OCI-LY7 (cell line): ENCODE results near the gene VPS4A. TPM values are rescaled to one million over a fixed set of nuclear protein-coding genes. Genes with fewer than 3 reads are reported as not detected.

Experiments used
- BruUV-seq: library from RNA; stranded (reverse); fragments of 400-500 nt; replicated peaks from 2 replicates; lab custom pipeline; 2021; lab: Mats Ljungman, UMichigan
- CTCF ChIA-PET: fragments of 300-600 bp; sonication (Branson Sonifier 250); formaldehyde crosslinking; loops from one replicate; lab custom pipeline; 2022; ENCODE audit warnings: antibody characterized with exemption; ENCODE audit not compliant: unreplicated experiment; lab: Charles Lee
- POLR2A ChIA-PET: fragments of 300-600 bp; sonication (Branson Sonifier 250); formaldehyde crosslinking; loops from one replicate; lab custom pipeline; 2022; ENCODE audit warnings: antibody characterized with exemption; lab: Charles Lee
- DNase-seq: peaks from one replicate; pipeline ENCODE4 v3.0.0-alpha.2; 2015; ENCODE audit warnings: low spot score
- H2AFZ ChIP-seq: fragments of 200-600 bp; sonication (generic), shearing (Covaris generic); 2 replicates; pipeline ENCODE4 v1.6.1; 2014; ENCODE audit warnings: mild to moderate bottlenecking, antibody characterized with exemption, low read length, moderate library complexity
- H3K27ac ChIP-seq: fragments of 200-600 bp; sonication (generic); 2 replicates; pipeline ENCODE4 v1.5.1; 2014; ENCODE audit warnings: mixed run types, low read depth, mild to moderate bottlenecking, moderate library complexity, low read length, inconsistent platforms; ENCODE audit not compliant: poor library complexity, severe bottlenecking
- H3K36me3 ChIP-seq: fragments of 200-600 bp; sonication (generic); 2 replicates; pipeline ENCODE4 v1.6.1; 2014; ENCODE audit warnings: mild to moderate bottlenecking, antibody characterized with exemption, low read length, moderate library complexity, mixed read lengths; ENCODE audit not compliant: insufficient read depth
- H3K4me1 ChIP-seq: fragments of 200-600 bp; sonication (generic); 2 replicates; pipeline ENCODE4 v1.5.1; 2014; ENCODE audit warnings: mild to moderate bottlenecking, low read length; ENCODE audit not compliant: insufficient read depth, poor library complexity, severe bottlenecking
- H3K4me2 ChIP-seq: fragments of 200-600 bp; sonication (generic); 2 replicates; pipeline ENCODE4 v1.6.1; 2014; ENCODE audit warnings: mild to moderate bottlenecking, low read length
- H3K4me3 ChIP-seq: fragments of 200-600 bp; sonication (generic); 2 replicates; pipeline ENCODE4 v1.5.1; 2014; ENCODE audit warnings: mild to moderate bottlenecking, low read depth, low read length; ENCODE audit not compliant: poor library complexity, severe bottlenecking
- H3K79me2 ChIP-seq: fragments of 200-600 bp; sonication (generic); 2 replicates; pipeline ENCODE4 v1.6.1; 2016; ENCODE audit warnings: low read depth, mild to moderate bottlenecking, low read length, moderate library complexity, mixed read lengths; ENCODE audit not compliant: insufficient read depth
- H3K9me2 ChIP-seq: fragments of 200-600 bp; sonication (generic); 2 replicates; pipeline ENCODE4 v1.6.1; 2016; ENCODE audit warnings: mild to moderate bottlenecking, low read length, mixed read lengths; ENCODE audit not compliant: insufficient read depth
- H3K9me3 ChIP-seq: fragments of 200-600 bp; sonication (generic); 2 replicates; pipeline ENCODE4 v1.6.1; 2014; ENCODE audit warnings: mild to moderate bottlenecking, mixed run types, low read length, mixed read lengths
- H4K20me1 ChIP-seq: fragments of 200-600 bp; sonication (generic); 2 replicates; pipeline ENCODE4 v1.6.1; 2014; ENCODE audit warnings: mild to moderate bottlenecking, antibody characterized with exemption, low read length, moderate library complexity, mixed read lengths; ENCODE audit not compliant: insufficient read depth
- EZH2phosphoT487 ChIP-seq: fragments of 200-600 bp; sonication (generic); IDR thresholded peaks from 2 replicates; pipeline ENCODE4 v1.6.1; 2018; ENCODE audit warnings: low read depth, borderline replicate concordance, mild to moderate bottlenecking, mixed run types, antibody characterized with exemption, low read length, moderate library complexity, mixed read lengths
- intact Hi-C: fragments of 100-400 bp; cut with micrococcal nuclease; formaldehyde crosslinking; loops from one replicate; pipeline ENCODE4 v1.10.0; 2022; ENCODE audit not compliant: unreplicated experiment
- total RNA-seq, 2 experiments: library from RNA; depleted of rRNA in 1 of 2; stranded (reverse); fragments of >200 nt in 1 of 2; shearing (Covaris generic) in 1 of 2; gene quantifications; 2 replicates each; pipeline ENCODE4 v1.2.3, GENCODE V29; 2014 to 2022
- TF ChIP-seq, protein P1 (sequence below): fragments of 200-600 bp; sonication (generic); conservative IDR thresholded peaks from 2 replicates; pipeline ENCODE4 v1.5.1; 2014; ENCODE audit warnings: mild to moderate bottlenecking, antibody characterized with exemption, low read length, moderate library complexity, mixed read lengths

The VPS4A gene
- total RNA-seq, 2 experiments from 2014 or later: 33.3 to 33.7 TPM

GRCh38 chr16:69346683-69347082, 35.5 kb downstream of the VPS4A start:
- H3K4me2 ChIP-seq: no peak overlapping the region
- no peaks in the 10 kb centered on the region for H3K9me2 ChIP-seq
- BruUV-seq: no TSS peak
- TF ChIP-seq, protein P1, sequence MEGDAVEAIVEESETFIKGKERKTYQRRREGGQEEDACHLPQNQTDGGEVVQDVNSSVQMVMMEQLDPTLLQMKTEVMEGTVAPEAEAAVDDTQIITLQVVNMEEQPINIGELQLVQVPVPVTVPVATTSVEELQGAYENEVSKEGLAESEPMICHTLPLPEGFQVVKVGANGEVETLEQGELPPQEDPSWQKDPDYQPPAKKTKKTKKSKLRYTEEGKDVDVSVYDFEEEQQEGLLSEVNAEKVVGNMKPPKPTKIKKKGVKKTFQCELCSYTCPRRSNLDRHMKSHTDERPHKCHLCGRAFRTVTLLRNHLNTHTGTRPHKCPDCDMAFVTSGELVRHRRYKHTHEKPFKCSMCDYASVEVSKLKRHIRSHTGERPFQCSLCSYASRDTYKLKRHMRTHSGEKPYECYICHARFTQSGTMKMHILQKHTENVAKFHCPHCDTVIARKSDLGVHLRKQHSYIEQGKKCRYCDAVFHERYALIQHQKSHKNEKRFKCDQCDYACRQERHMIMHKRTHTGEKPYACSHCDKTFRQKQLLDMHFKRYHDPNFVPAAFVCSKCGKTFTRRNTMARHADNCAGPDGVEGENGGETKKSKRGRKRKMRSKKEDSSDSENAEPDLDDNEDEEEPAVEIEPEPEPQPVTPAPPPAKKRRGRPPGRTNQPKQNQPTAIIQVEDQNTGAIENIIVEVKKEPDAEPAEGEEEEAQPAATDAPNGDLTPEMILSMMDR: no peak
- no peak for TF ChIP-seq EZH2phosphoT487
- ChIA-PET CTCF (no interaction called here), POLR2A (interaction anchor here (0.5 to 1.2 kb wide), 2 partner anchors 9 to 21 kb away, joined by 3 read pairs; no protein-coding TSS in a partner anchor)
- H3K79me2 ChIP-seq: peaks cover 17% of the 10 kb centered on the region
- H3K36me3 ChIP-seq: peaks cover 75% of the 10 kb centered on the region
- H3K9me3 ChIP-seq: no peaks in the 10 kb centered on the region
- DNase-seq: no peak
- no peak overlapping the region for H3K27ac ChIP-seq
- no peak overlapping the region for H2AFZ ChIP-seq
- intact Hi-C loops: no loop called here
- peaks cover 1% of the 10 kb centered on the region for H4K20me1 ChIP-seq
- no peak overlapping the region for H3K4me3 ChIP-seq
- H3K4me1 ChIP-seq: peaks cover 8% of the 10 kb centered on the region

DNA sequence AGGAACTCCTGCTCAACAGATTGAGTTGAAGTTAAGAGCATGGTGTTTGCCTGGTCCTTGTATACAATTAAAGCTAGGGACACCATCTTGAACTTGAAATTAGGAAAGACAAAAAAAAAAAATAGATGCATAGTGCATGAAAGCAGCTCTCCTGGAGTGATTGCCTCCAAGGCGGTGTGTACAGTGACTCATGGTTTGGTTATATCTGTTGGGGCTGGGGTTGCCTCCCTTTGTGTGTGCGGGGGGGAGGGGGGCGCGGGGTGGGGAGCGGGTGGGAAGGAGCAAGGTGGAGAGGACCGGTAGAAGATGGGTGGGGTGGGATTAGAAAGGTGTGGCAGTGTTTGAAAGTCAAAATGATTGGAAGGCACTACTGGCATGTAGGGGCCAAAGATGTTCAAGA, 37.1 kb downstream of the VPS4A start:
- no peaks in the 10 kb centered on the region for H3K9me3 ChIP-seq
- H3K79me2 ChIP-seq: peaks cover 2% of the 10 kb centered on the region
- H3K9me2 ChIP-seq: no peaks in the 10 kb centered on the region
- H3K4me2 ChIP-seq: no peak overlapping the region
- ChIA-PET CTCF (interaction anchor here (0.6 kb wide), 1 partner anchor 1486 kb away, joined by 3 read pairs; no protein-coding TSS in a partner anchor), POLR2A (no interaction called here)
- no peaks in the 10 kb centered on the region; the same call in none of the 2 replicates for H4K20me1 ChIP-seq
- H2AFZ ChIP-seq: no peak overlapping the region
- TF ChIP-seq, protein P1: no peak
- no peak for TF ChIP-seq EZH2phosphoT487
- peaks cover 71% of the 10 kb centered on the region for H3K36me3 ChIP-seq
- no peaks in the 10 kb centered on the region for H3K4me1 ChIP-seq
- H3K4me3 ChIP-seq: no peak overlapping the region
- H3K27ac ChIP-seq: no peak overlapping the region
- no peak for DNase-seq
- intact Hi-C loops: no loop called here
- BruUV-seq: no TSS peak

DNA sequence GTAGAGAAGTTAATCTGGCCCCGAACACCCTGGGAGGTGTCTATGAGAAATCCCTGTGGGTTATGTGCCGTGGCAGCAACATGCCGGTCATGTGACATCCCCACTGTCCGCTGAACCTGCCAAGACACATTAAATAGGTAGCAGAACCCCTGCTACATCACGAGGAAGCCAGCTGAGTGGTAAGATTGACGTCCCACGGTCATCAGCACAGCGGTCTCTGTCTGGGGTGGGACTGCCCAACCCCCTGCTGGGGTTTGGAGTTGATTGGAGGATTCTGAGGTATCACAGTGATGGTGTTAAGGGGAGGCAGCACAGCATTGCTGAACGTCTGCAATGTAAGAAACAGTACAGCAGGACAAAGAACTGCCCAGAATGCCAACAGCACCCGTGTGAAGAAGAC, 38.4 kb downstream of the VPS4A start:
- ChIA-PET CTCF (no interaction called here), POLR2A (no interaction called here)
- no peak for DNase-seq
- H4K20me1 ChIP-seq: no peaks in the 10 kb centered on the region; the same call in 1 of the 2 replicates
- no peaks in the 10 kb centered on the region for H3K9me2 ChIP-seq
- H3K4me2 ChIP-seq: no peak overlapping the region
- no peaks in the 10 kb centered on the region for H3K9me3 ChIP-seq
- no peak overlapping the region for H3K4me3 ChIP-seq
- H3K27ac ChIP-seq: no peak overlapping the region
- no TSS peak for BruUV-seq
- no peaks in the 10 kb centered on the region for H3K79me2 ChIP-seq
- no peak overlapping the region for H2AFZ ChIP-seq
- intact Hi-C loops: no loop called here
- no peaks in the 10 kb centered on the region for H3K4me1 ChIP-seq
- TF ChIP-seq EZH2phosphoT487: no peak
- peaks cover 63% of the 10 kb centered on the region for H3K36me3 ChIP-seq
